ENCODE results near the gene ART1. TPM values are rescaled to one million over a fixed set of nuclear protein-coding genes. Genes with fewer than 3 reads are reported as not detected.

Gene ART1
- total RNA-seq, 1 donor = not detected

GRCh38 chr11:3686751-3687150 lies 41.8 kb downstream of the ART1 start:
- no peak for TF ChIP-seq CTCF (IDR thresholded peaks at IDR 0.05; ENCODE audit: extremely low read depth, low read depth, low read length)
- no peak for DNase-seq (ENCODE audit: insufficient read length, low spot score, missing footprints)
- H3K4me2 ChIP-seq (ENCODE audit: insufficient read depth, low read length) = no peak overlapping the region
- H2AFZ ChIP-seq (ENCODE audit: low read length) = no peak overlapping the region
- no peaks in the 10 kb centered on the region for H3K79me2 ChIP-seq (ENCODE audit: insufficient read depth, low read length)
- peaks cover 67% of the 10 kb centered on the region for H3K36me3 ChIP-seq (ENCODE audit: insufficient read depth, low read length)
- no peak overlapping the region for H3K27ac ChIP-seq (ENCODE audit: low read depth, low read length)
- H3K27me3 ChIP-seq (ENCODE audit: insufficient read depth, low read length) = no peaks in the 10 kb centered on the region
- peaks cover 2% of the 10 kb centered on the region for H4K20me1 ChIP-seq (ENCODE audit: insufficient read depth, low read length)
- H3K4me1 ChIP-seq (ENCODE audit: insufficient read depth, low read length) = no peaks in the 10 kb centered on the region
- H3K9me3 ChIP-seq (ENCODE audit: low read depth, low read length) = no peaks in the 10 kb centered on the region
- H3K4me3 ChIP-seq (ENCODE audit: insufficient read depth, low read length) = no peak overlapping the region

- Histone ChIP-seq H3K27me3 (ENCODE audit: insufficient read depth, low read length) (no peaks in the 10 kb centered on the region), H3K4me2 (ENCODE audit: insufficient read depth, low read length) (no peak overlapping the region)
Observed at GRCh38 chr11:3700410-3700809, 55.5 kb downstream of the ART1 start.

GRCh38 chr11:3700910-3701309 lies 56.0 kb downstream of the ART1 start:
- TF ChIP-seq CTCF (IDR thresholded peaks at IDR 0.05; ENCODE audit: extremely low read depth, low read depth, low read length) = no peak
- peaks cover 3% of the 10 kb centered on the region for H3K4me1 ChIP-seq (ENCODE audit: insufficient read depth, low read length)
- no peak overlapping the region for H3K4me3 ChIP-seq (ENCODE audit: insufficient read depth, low read length)
- H3K79me2 ChIP-seq (ENCODE audit: insufficient read depth, low read length) = no peaks in the 10 kb centered on the region
- DNase-seq (ENCODE audit: insufficient read length, low spot score, missing footprints) = no peak
- peaks cover 4% of the 10 kb centered on the region for H4K20me1 ChIP-seq (ENCODE audit: insufficient read depth, low read length)
- H3K27ac ChIP-seq (ENCODE audit: low read depth, low read length) = no peak overlapping the region
- peaks cover 80% of the 10 kb centered on the region for H3K36me3 ChIP-seq (ENCODE audit: insufficient read depth, low read length)
- H3K4me2 ChIP-seq (ENCODE audit: insufficient read depth, low read length) = no peak overlapping the region
- H3K9me3 ChIP-seq (ENCODE audit: low read depth, low read length) = no peaks in the 10 kb centered on the region
- no peaks in the 10 kb centered on the region for H3K27me3 ChIP-seq (ENCODE audit: insufficient read depth, low read length)
- H2AFZ ChIP-seq (ENCODE audit: low read length) = no peak overlapping the region

More at GRCh38 chr11:3700410-3700809, 55.5 kb downstream of the ART1 start:
- Histone ChIP-seq H2AFZ (ENCODE audit: low read length) (no peak overlapping the region), H3K4me3 (ENCODE audit: insufficient read depth, low read length) (no peak overlapping the region), H3K36me3 (ENCODE audit: insufficient read depth, low read length) (peaks cover 80% of the 10 kb centered on the region), H3K4me1 (ENCODE audit: insufficient read depth, low read length) (peaks cover 3% of the 10 kb centered on the region), H3K9me3 (ENCODE audit: low read depth, low read length) (no peaks in the 10 kb centered on the region), H3K79me2 (ENCODE audit: insufficient read depth, low read length) (no peaks in the 10 kb centered on the region), H3K27ac (ENCODE audit: low read depth, low read length) (no peak overlapping the region), H4K20me1 (ENCODE audit: insufficient read depth, low read length) (peaks cover 4% of the 10 kb centered on the region)
- DNase-seq (ENCODE audit: insufficient read length, low spot score, missing footprints) = no peak
- TF ChIP-seq CTCF (IDR thresholded peaks at IDR 0.05; ENCODE audit: extremely low read depth, low read depth, low read length) = no peak

GRCh38 chr11:3703383-3703782 lies 58.5 kb downstream of the ART1 start:
- no peak for TF ChIP-seq CTCF (IDR thresholded peaks at IDR 0.05; ENCODE audit: extremely low read depth, low read depth, low read length)
- Histone ChIP-seq H3K36me3 (ENCODE audit: insufficient read depth, low read length) (peaks cover 67% of the 10 kb centered on the region), H4K20me1 (ENCODE audit: insufficient read depth, low read length) (peaks cover 4% of the 10 kb centered on the region), H3K27me3 (ENCODE audit: insufficient read depth, low read length) (no peaks in the 10 kb centered on the region), H3K4me2 (ENCODE audit: insufficient read depth, low read length) (no peak overlapping the region), H3K27ac (ENCODE audit: low read depth, low read length) (no peak overlapping the region), H3K79me2 (ENCODE audit: insufficient read depth, low read length) (no peaks in the 10 kb centered on the region), H3K4me1 (ENCODE audit: insufficient read depth, low read length) (peaks cover 8% of the 10 kb centered on the region), H3K9me3 (ENCODE audit: low read depth, low read length) (no peaks in the 10 kb centered on the region), H2AFZ (ENCODE audit: low read length) (no peak overlapping the region), H3K4me3 (ENCODE audit: insufficient read depth, low read length) (no peak overlapping the region)
- DNase-seq (ENCODE audit: insufficient read length, low spot score, missing footprints) = no peak

Measured in osteoblast (primary cell).